Effector memory CD4-positive, alpha-beta T cell (primary cell): Measurements from ENCODE around the gene KRTAP10-5.

ENCODE experiments used
- DNase-seq, 3 donors: peaks; one replicate each; pipeline ENCODE4 v3.0.0-alpha.2; 2020
- H3K27ac ChIP-seq: 2 replicates; pipeline ENCODE4 v1.7.0; 2013; ENCODE audit warnings: mild to moderate bottlenecking, low read length, moderate library complexity; ENCODE audit not compliant: insufficient read depth, poor library complexity, severe bottlenecking
- H3K27me3 ChIP-seq: replicated peaks from 2 replicates; pipeline ENCODE4 v1.7.0; 2013; ENCODE audit warnings: mild to moderate bottlenecking, low read length; ENCODE audit not compliant: insufficient read depth, control insufficient read depth, poor library complexity, severe bottlenecking
- H3K36me3 ChIP-seq: 2 replicates; pipeline ENCODE4 v1.7.0; 2013; ENCODE audit warnings: mild to moderate bottlenecking, low read length, moderate library complexity; ENCODE audit not compliant: control insufficient read depth, insufficient read depth
- H3K4me1 ChIP-seq: 2 replicates; pipeline ENCODE4 v1.7.0; 2013; ENCODE audit warnings: low read length, mild to moderate bottlenecking; ENCODE audit not compliant: control insufficient read depth, insufficient read depth, poor library complexity, severe bottlenecking
- H3K4me3 ChIP-seq: 2 replicates; pipeline ENCODE4 v1.7.0; 2013; ENCODE audit warnings: low read length, low read depth, mild to moderate bottlenecking; ENCODE audit not compliant: insufficient read depth, poor library complexity, severe bottlenecking
- H3K9me3 ChIP-seq: 2 replicates; pipeline ENCODE4 v1.7.0; 2013; ENCODE audit warnings: mild to moderate bottlenecking, low read length, moderate library complexity; ENCODE audit not compliant: control insufficient read depth

KRTAP10-5 gene

DNA sequence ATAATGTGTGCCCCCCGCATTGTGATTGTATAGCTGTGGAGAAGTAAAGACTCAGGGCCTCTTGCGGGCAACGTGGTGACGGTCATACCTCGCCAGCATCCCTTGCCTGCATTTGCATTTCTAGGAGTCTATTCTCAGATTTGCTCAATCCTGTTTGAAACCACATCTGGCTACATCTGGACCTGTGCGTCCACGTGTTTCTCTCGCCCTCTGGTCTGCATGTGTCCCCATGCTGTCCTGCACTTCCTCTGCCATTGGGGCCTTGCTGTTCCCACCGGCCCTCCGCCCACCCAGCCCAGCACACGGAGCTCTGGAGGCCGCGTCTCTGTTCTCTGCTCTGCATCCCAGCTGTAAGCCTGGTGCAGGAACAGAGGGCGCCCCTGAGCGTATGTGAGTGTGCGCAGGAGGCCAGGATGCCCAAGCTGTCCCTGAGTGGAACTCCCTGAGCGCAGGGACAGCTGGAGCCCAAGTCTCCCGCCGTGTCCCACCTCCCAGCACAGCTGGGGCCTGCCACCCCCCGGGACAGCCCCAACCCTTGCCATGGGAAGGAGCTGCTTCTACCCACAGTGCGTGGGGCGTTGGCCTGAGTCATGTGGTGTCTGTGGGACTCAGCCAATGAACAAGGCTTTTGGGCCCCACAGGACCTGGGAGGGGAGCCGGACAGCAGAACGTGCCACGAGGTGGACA is 30.7 kb downstream of the KRTAP10-5 start:
- Histone ChIP-seq H3K9me3 (no peaks in the 10 kb centered on the region), H3K36me3 (no peaks in the 10 kb centered on the region), H3K4me1 (peaks cover 9% of the 10 kb centered on the region), H3K27me3 (no peaks in the 10 kb centered on the region), H3K4me3 (no peak overlapping the region), H3K27ac (no peak overlapping the region)
- no peak for DNase-seq

DNA sequence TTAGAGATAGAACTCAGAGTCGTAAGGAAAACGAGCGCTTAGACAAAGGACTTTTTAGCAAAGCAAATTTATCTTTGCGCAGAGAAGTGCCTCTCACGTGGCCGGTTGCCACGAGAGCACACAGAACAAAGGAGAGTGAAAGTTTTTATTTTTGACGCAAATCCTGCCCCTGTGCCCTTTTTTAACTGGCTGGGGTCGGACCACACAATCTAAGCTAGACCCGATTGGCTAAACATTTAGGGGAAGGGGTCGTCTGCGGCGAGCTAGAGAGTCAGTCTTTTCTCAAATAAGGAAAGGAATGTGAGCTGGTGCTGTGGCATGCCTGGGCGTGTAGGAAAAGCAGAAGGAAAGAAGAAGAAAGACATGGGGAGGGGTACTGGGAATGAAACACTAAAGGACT is 31.5 kb downstream of the KRTAP10-5 start:
- Histone ChIP-seq H3K4me1 (peaks cover 9% of the 10 kb centered on the region), H3K27me3 (no peaks in the 10 kb centered on the region), H3K9me3 (no peaks in the 10 kb centered on the region), H3K4me3 (no peak overlapping the region), H3K27ac (no peak overlapping the region), H3K36me3 (no peaks in the 10 kb centered on the region)
- no peak for DNase-seq

DNA sequence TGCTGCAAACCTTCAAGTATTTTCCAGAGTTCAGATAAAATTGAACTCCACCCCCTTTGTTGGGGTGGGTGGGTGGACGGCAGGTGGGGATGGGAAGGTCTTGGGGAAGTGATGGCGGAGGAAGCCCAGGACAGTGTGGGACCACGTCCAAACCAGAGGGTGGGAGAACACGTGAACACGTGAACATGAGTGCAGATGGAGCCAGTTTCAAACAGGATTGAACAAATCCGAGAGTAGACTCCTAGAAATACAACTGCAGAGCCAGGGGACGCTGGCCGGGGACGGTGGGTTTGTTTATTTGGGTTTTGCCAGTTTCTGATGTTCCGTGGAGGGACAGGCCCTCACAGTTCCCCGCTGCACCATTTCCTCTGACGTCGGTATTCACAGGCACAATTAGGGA is 32.0 kb downstream of the KRTAP10-5 start:
- no peak overlapping the region for H3K27ac ChIP-seq
- H3K27me3 ChIP-seq: no peaks in the 10 kb centered on the region
- no peak for DNase-seq
- no peaks in the 10 kb centered on the region for H3K9me3 ChIP-seq
- peaks cover 9% of the 10 kb centered on the region for H3K4me1 ChIP-seq
- H3K4me3 ChIP-seq: no peak overlapping the region
- no peaks in the 10 kb centered on the region for H3K36me3 ChIP-seq

DNA sequence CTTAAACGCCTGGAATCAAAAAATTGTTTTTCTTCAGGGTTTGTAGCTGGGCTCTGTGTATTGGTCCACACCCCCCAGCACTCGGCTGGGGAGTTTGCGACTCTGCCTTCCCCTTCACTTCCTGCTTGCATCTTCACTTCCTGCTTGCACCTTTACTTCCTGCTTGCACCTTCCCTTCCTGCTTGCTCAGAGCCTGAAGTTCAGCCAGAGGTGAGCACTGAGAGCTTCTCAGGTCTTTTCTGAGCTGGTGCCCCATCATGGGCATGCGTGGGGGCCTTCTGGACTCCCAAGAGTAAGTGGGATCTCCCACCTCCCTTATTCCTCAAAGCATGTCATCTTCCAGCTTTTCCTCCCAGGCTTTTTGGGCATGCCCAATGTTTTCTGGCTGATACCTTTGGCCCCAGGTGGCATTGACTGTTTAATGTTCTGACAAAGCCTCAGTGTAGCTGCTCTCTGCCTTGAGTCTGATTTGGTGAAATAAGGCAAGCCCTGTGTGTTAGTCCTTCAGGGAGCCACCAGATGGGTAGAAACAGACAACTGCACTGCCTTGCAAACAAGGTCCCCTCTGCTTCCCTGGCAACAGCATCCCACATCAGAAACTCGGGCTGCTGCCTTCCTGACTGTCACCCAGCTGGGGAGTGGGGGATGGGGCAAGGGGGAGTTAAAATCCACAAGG is 32.6 kb downstream of the KRTAP10-5 start:
- Histone ChIP-seq H3K4me3 (no peak overlapping the region), H3K36me3 (no peaks in the 10 kb centered on the region), H3K27me3 (no peaks in the 10 kb centered on the region), H3K9me3 (no peaks in the 10 kb centered on the region), H3K27ac (peak overlapping the region; percentile 36), H3K4me1 (peaks cover 9% of the 10 kb centered on the region)
- no peak for DNase-seq

DNA sequence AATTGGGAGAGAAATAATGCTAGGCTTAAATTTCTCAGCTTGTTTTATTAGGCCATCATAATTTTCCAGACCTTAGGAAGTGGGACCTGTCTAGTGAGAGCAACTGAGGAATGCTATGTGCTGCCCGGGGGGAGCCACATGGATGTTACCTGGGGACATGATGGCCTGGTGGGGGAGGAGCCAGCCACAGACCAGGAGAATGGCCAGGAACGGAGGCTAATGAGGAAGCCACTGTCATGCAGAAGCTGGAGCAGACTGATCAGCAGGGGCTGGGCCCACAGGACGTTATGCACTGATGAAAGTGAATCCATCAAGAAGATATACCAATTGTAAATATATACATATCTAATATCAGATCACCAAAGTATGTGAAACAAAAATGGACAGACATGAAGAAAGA is 35.8 kb downstream of the KRTAP10-5 start:
- Histone ChIP-seq H3K36me3 (no peaks in the 10 kb centered on the region), H3K27ac (no peak overlapping the region), H3K4me1 (peaks cover 9% of the 10 kb centered on the region), H3K27me3 (no peaks in the 10 kb centered on the region), H3K4me3 (no peak overlapping the region), H3K9me3 (no peaks in the 10 kb centered on the region)
- DNase-seq: no peak

DNA sequence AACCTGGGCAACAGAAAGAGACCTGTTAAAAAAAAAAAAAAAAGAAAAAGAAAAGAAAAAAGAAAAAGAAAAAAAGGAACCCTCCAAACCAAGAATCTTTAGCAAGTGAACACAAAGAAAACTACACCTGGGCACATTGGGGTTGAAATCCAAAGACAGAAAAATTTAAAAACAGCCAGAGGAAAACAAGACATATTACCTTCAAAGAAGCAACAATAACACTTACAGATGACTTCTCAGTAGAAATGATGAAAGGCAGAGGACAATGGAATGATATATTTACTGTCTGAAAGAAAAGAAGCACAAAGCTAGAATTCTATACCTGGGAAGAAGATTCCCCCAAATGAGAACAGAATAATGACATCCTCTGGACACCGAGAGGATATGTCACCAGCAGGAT is 37.7 kb downstream of the KRTAP10-5 start:
- no peaks in the 10 kb centered on the region for H3K9me3 ChIP-seq
- no peaks in the 10 kb centered on the region for H3K27me3 ChIP-seq
- no peaks in the 10 kb centered on the region for H3K36me3 ChIP-seq
- no peak overlapping the region for H3K4me3 ChIP-seq
- peaks cover 6% of the 10 kb centered on the region for H3K4me1 ChIP-seq
- H3K27ac ChIP-seq: no peak overlapping the region
- DNase-seq: no peak

DNA sequence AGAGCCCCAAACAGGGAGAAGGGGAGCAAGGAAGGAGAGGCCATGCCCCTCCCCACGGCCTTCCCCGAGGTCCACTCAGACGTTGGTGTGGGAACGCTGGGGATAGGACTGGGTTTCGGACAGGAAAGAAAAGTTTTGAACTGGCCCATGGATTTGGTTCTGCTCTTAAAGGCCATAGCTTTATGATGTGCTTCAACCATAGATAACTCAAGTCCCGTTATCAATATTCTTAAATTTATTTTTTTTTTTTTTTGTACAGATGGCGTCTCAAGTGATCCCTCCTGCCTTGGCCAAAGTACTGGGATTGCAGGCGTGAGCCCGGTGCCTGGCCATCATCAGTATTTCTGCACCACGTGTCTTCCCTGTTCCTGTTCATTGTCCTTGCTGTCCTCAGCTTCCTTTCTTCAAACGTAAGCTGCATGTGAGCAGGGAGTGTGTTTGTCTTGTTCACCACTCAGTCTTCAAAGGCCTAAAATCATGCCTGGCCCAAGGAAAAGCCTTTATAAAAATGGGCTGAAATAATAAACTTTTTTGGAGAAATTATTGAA is 39.6 kb downstream of the KRTAP10-5 start:
- Histone ChIP-seq H3K27me3 (no peaks in the 10 kb centered on the region), H3K4me1 (no peaks in the 10 kb centered on the region), H3K4me3 (no peak overlapping the region), H3K9me3 (no peaks in the 10 kb centered on the region), H3K27ac (no peak overlapping the region), H3K36me3 (no peaks in the 10 kb centered on the region)
- no peak for DNase-seq

DNA sequence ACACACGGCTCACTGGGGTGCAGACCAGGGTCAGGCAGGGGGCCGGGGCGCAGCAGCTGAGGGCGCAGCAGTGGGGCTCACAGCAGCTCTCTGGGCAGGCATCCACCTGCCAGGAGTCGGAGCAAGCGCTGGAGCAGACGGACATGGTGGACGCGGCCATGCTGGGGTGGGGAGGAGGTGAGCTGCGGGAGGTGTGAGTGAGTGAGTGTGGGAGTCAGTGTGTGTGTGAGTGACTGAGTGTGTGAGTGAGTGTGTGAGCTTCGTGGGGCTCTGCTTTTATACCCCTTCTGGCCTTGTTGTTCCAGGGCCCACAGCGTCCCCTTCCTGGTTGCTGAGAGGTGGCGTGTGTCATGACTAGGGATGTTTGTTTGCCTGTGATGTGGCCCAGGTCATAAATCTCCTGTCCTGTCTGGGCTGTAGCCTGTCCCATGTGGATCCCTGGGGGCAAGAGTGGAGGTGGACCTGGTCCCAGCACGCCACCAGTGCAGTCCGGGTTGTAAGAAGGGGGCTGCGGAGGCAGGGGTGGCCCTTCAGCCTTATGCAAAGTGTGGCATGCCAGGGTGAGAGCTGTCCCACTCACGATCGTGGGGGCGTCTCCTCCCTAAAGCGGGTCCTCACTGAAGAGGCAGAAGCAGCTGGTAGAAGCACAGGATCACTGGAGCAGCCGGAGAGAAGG is 40.3 kb downstream of the KRTAP10-5 start, which contains the start of gene KRTAP10-1:
KRTAP10-1 (minus strand) TSS at position 205 of the 676 bp plus-strand sequence; CDS start at position 160, 45 bp downstream.
- no peak for DNase-seq
- no peak within 1 kb of the TSS for H3K4me3 ChIP-seq
- H3K36me3 ChIP-seq: no peaks in the 10 kb centered on the region
- no peaks in the 10 kb centered on the region for H3K9me3 ChIP-seq
- H3K27me3 ChIP-seq: no peaks in the 10 kb centered on the region
- no peaks in the 10 kb centered on the region for H3K4me1 ChIP-seq
- no peak within 1 kb of the TSS for H3K27ac ChIP-seq

DNA sequence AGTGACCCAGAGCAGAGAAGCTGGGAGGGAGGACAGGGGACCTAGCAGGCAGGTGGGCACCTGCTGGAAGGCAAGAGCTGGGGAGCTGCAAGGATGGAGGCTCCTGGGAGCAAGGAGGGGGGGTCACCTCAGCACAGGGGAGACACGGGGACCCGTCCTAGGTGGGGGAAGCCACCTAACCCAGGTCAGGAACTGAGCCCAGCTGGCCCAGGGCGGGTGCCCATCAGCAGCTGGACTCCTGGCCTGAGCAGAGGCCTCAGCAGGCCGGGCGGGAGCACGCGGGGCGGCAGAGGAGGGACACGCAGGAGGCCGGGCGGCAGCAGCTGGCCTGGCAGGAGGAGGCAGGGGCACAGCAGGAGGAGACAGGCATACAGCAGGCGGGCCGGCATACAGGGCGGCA is 41.4 kb downstream of the KRTAP10-5 start:
- H3K27ac ChIP-seq: no peak overlapping the region
- H3K4me3 ChIP-seq: no peak overlapping the region
- H3K27me3 ChIP-seq: no peaks in the 10 kb centered on the region
- no peak for DNase-seq
- no peaks in the 10 kb centered on the region for H3K4me1 ChIP-seq
- H3K9me3 ChIP-seq: no peaks in the 10 kb centered on the region
- H3K36me3 ChIP-seq: no peaks in the 10 kb centered on the region
